ENCODE measurements around the gene GPANK1. TPM values are rescaled to one million over a fixed set of nuclear protein-coding genes. Genes with fewer than 3 reads are reported as not detected.

GPANK1 gene
- polyA plus RNA-seq, 5 donors = 17.9 to 23.6 (median 21.5) TPM

DNA sequence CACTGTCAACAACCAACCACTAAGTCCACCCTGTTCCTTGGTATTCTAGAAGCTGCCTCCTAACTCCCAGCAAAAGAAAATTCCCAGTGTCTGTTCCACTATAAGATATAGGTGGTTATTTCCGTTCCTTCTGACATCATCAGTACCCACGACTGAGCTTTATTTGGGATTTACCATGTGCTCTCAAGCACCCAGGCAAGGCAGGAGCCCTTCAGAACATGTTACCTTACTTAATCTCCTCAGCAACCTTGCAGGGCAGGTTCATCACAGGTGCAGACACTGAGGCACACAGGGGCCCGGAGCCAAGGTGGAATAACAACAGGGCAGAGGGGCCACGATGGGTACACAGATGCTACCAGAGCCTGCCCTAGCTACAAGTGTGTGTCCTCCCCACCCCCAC is 27.6 kb upstream of the GPANK1 start:
- no peak for DNase-seq

- no peak for DNase-seq
Observed at GRCh38 chr6:31691564-31692108, 26.8 kb upstream of the GPANK1 start.

DNA sequence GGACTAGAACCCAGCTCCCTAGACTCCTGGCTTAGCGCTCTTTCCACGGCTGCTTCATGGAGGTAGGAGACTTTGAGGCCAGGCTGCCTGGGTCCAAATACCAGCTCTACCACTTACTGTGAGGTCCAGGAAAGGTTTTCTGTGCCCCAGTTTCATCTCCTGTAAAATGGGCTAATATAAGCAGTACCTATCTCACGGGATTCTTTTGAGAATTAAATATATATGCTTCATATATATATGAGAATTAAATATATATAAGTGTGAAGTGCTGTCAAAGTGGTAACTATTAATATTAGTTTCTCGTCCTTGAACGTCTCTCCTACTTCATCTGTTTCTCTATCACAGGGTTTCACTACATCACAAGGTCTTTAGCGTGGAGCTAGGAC is 26.3 kb upstream of the GPANK1 start:
- no peak for DNase-seq

DNA sequence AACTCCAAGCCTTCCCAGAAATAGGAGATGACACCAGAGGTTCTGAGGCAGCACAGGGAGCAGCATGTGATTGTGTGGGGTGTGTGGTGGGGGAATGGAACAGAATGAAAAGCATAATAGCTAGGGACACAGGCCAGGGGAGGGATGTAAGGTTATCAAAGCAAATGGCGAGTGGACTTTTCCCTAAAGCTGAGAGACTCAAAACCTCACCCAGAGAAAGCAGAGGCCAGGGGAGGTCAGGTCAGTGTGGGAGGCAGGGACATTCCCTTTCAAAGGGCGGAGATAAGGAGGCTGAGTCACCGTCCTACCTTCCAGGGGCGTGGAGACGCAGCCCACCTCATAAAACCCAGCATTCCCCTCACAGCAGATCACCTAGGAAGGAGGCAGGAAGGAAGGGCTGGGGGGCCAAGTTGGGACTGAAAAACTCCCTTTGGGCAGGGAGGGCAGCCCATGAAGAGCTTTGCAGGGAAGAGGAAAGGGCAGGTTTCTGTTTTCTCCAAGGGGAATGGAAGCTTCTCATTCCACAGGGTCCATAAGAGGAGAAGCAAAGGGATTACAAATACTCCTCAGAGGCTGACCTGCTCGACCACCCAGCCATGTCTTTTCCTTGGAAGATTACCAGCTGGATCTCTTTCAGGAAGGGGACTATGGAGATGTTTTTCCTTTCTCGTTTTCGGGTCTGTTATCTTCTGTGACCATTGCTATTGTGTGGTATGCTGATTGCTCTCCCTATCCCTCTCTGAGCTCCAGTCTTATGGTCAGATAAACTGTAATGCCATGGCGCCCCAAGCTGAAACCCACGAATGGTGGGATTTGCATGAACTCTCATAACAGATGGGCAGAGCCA is 25.7 kb upstream of the GPANK1 start:
- DNase-seq = no peak

DNA sequence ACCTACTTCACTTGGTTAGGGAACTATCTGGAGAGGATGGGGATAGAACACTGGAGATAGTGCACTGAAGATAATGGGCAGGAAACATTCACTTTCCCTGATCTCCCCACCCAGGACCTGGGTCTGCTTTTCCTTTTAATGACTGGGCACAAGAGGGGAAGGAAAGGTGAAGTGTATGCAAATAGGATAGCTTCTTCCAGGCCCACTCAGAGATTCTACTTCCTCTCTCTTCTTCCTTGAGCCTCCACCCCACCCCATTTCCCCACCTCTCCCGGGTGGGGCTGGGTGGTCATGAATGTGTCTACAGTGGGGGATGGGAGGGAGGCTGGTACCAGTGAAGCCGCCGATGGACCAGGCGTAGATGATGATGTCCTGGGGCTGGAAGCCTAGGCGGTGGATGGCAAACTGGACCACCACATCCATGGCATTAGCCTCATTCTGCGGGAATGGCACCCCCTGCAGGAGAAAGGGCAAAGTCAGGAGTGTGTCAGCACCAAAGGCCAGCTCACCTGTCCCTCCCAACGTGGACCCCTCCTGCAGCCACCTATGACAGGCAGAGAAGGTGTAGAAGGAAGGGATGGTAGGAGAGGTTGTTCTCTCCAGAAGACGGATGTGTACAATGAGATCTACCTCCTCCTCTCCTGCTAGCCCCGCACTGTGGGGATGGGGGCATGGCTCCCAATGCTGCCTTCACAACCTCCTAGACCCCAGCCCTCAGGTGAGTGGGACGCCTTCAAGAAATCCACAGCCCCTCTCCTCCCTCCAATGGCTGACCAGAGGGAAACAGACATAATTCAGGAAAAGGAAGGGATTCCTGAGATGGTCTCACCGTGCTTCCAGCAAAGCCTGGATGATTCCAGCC is 24.7 kb upstream of the GPANK1 start:
- no peak for DNase-seq

DNA sequence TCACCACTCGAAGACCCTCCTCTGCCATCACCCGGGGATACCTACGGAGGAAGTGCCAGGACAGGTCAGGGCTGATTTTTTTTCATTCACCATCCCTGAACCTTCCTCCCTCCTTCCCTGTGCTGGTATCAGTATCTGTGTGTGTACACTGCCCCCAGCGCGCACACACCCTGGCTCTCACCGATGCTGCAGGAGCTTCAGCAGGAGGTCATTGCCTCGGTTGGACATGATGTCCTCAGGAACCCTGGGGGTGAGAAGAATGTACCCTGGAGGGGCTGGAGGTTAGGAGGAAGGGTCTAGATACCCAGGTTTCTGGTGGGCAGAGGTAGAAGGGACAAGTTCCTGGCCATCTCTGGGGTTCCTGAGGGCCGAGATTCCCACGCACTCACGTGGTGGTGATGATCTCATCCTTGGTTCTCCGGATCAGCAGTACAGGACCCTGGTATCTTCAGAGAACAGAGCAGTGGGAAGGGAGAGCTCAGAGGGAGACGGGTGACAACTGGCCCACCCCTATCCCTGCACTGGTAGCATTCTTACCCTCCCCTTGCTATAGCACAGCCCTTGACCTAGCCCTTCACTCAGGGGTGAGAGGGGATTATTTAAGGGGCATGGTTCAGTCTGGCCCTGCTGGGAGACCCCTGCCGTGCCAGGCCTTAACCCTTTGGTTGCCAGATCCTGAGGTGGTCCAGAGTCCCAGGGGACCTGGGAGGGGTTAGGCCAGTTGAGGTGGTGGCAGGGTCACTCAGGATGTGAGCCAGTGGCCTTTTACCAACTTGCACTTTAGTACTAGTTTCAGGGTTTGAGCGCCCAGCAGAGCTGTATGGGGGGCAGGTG is 23.3 kb upstream of the GPANK1 start:
- DNase-seq = no peak

GRCh38 chr6:31687321-31687720 is 22.5 kb upstream of the GPANK1 start:
- no peak for DNase-seq

DNA sequence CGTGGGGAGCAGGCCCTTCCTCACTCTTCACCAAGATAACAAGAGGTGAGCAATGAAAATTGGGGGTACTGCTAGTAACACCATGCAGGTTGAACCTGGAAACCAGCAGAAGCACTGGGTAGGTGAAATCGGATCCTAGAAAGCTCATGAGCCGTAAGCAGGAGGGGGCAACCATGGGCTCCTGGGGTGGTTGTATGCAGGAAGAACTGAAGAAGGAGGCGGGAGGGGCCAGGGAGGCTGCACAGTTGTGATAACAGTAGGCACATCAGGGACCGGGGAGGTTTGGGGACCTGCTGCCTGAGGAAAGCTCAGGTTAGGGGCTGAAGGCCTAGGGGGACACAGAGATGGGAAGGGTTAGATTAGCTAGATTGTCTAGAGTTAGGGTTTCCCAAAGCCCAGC is 21.7 kb upstream of the GPANK1 start:
- no peak for DNase-seq

DNA sequence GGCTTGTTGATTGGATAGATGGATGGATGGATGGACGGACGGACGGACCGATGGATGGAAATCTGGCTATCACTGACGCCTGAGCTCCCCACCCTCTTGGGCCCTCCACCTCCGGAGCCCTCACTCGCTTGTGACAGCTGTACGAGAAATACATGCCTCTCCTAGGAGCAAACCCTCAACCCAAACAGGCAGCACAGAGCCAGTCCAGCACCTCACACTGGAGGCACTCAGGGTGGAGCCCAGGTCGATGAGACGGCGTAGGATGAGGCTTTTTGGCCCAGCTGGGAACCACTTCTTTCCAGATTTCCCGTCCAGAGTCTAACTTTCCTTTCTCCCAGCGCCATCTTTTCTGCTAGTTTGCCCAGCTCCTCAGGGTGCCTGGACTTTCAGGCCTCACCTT is 18.8 kb upstream of the GPANK1 start:
- no peak for DNase-seq

DNA sequence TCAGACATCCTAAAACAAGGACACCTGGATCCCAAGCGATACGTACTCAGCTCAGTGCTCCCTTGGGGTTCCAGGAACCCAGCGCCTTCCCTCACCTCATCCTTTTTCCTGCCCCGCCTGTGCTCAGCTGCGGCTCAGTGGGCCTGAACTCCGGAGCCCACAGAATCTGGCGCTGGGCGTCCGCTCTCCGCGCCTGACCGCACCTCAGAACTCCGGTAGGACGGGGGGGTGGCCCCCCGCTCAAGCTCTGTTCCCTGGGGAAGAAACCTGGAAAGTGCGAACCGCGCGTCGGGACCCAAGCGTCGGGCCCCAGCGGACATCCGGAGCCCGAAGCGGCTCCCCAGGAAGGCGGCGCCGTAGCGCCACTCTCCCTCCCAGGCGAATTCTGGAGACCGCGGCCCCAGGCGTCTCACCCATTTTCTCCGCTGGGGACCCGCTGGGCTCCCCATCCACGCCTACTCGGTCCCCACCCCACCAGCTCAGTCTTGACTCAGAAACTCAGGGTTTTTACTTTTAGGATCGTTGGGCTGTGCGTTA is 16.4 kb upstream of the GPANK1 start:
- DNase-seq = peak in 1 of 2 donors; percentile 52

DNA sequence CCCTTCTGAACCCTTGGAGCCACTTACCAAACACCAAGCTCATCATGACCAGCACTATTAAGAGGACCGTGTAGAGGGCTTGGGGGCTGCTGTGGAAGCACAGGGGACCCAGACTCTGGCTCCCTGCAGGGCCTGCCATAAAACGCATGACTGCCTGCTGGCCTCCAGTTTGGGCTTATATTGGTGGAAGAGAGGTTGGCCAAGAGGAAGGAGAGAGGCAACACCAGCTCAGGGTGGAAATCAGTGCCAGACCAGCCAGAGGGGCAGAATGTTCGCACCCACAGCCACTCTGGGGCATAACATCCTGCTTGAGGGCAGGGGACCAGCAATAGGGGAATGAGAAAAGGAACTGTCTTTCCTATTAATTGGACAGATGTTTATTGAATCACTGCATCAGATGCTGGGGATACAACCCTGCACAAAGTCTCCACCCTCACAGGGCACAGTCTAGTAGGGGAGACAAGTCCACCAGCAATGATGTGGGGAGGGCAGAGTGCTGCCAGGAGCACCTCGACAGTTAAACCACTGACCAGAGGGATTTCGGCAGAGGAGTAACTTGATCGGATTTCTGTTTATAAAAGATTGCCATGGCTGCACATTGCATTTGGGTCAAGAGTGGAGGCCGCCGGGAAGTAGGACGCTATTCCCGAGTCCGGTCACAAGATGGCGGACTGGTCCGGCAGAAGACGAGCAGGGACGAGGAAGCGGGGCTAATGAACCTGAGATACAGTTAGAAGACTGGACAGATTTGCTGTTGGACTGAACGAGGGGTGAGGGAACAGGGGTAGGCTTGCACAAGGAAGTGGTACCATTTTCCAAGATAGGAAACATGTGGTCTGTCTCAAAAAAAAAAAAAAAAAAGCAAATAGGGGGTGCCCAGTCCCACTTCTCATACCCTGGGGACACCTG is 15.7 kb upstream of the GPANK1 start, which contains the start of gene LY6G5C:
LY6G5C (minus strand) TSS at position 842 of the 909 bp plus-strand sequence; CDS start at position 148, 694 bp downstream.
- DNase-seq = peak; percentile 88 to 91

- DNase-seq = no peak
Observed at GRCh38 chr6:31677955-31678354, 13.2 kb upstream of the GPANK1 start.

DNA sequence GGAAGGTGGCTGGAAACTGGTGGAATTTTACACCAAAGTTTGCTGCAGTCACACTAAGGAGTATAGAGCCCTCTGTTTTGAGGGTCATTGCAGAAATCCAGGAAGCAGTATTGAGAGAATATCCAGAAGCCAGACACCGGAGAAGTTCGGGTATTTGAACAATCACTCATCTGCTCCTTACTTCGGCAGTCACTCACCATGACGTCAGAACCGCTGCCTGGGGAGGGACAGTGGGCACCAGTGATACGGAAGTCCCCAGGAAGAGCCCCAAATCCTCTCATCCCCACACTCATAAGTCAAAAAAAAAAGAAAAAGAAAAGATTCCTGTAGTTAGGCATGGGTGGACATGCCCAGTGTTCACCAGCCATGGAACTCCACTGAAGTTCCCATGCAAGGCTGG is 12.1 kb upstream of the GPANK1 start:
- no peak for DNase-seq

GRCh38 chr6:31676322-31676903 is 11.6 kb upstream of the GPANK1 start:
- DNase-seq = no peak

DNA sequence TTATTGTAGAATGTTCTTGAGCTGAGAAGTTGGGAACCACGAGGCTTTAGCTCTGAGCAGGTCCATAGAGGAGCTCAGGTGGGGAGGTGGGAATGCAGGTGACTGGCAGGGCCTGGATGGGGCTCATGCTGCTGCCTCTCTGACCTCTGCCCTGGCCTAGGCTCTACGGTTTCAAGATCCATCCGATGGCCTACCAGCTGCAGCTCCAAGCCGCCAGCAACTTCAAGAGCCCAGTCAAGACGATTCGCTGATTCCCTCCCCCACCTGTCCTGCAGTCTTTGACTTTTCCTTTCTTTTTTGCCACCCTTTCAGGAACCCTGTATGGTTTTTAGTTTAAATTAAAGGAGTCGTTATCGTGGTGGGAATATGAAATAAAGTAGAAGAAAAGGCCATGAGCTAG is 4.9 kb upstream of the GPANK1 start, which contains the start of gene LY6G5B:
LY6G5B (plus strand) TSS at position 301 of the 400 bp plus-strand sequence. CDS start 975 bp downstream, outside the sequence.
- DNase-seq = no peak

- no peak for DNase-seq
Observed at GRCh38 chr6:31666337-31666965, 1.7 kb upstream of the GPANK1 start.

DNA sequence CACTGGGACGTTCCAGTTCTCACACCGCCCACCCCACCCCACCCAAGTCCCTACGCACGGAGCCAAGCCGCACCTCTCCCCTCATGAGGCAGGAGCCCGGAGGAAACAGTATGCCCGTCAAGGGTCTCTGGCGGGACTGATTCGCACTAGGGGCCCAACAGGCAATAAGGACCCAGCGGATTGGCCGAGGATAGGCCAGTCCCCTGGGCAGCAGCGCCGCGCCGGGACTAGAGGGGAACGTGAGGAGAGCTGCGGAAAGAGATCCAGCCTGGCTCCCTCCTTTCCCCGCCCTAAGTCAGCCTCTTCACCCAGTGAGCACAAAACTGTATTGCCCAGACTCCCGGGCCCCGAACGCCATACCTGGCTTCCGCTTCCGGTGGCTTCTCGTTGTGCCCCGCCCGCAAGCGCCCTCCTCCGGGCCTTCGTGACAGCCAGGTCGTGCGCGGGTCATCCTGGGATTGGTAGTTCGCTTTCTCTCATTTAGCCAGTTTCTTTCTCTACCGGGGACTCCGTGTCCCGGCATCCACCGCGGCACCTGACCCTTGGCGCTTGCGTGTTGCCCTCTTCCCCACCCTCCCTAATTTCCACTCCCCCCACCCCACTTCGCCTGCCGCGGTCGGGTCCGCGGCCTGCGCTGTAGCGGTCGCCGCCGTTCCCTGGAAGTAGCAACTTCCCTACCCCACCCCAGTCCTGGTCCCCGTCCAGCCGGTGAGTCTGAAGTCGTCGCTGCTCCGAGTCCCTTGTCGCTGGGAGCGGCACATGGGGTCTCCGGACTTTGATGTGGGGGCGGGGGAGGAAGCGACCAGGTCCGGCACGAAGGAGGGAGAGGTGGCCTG is 922 bp upstream of the GPANK1 start, which contains the start of gene CSNK2B:
CSNK2B (plus strand) TSS at position 580 of the 836 bp plus-strand sequence. CDS start 752 bp downstream, outside the sequence.
- DNase-seq = peak; percentile 97

Measured in right lung (tissue), 5 donors.